A172 (cell line): ENCODE measurements around the gene DOP1B. TPM values are rescaled to one million over a fixed set of nuclear protein-coding genes. Genes with fewer than 3 reads are reported as not detected.

Experiments
- DNase-seq: peaks from one replicate; pipeline ENCODE4 v3.0.0-alpha.2; 2015; ENCODE audit warnings: low spot score
- total RNA-seq: library from RNA; depleted of rRNA; stranded (reverse); fragments of >200 nt; shearing (Covaris generic); gene quantifications from 2 replicates; pipeline ENCODE4 v1.2.3, GENCODE V29; 2014; rRNA removed

DOP1B gene
- total RNA-seq, 1 experiment from 2014 or later: 14.9 TPM

DNA sequence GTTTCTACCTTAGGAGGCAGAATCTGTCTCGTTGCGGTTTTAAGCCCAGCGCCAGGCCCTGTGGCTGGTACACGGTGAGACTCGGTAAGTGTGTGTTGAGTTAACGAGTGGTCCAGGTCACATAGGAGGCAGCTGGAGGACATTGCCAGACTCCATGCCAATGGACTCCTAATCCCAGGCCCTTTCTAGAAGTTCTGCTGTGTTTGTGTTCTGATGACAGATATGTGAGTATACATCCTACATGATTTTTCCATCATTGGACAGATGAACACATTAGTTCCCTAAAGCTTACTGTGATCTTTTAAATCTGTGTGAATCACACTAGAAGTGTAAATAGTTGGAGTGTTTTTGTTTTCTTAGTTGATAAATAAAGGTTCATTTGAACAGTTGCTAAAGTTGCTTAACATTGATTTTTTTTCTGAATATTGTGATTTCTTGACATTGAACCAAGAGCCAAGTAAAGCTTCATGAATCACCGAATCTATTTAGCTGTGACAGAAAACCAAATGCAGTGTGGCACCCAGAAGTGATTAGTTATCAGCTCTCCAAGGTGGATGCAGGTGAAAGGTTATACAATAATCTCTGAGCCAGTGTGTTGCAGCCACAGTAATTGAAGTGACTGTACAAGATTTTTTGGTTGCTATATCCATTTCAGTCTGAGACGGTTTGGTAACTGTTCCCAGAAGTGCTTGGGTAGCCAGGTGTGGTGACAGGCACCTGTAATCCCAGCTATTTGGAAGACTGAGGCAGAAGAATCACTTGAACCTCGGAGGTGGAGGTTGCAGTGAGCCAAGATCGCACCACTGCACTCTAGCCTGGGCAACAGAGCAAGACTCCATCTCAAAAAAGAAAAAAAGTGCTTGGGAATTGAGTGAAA, 46.3 kb downstream of the DOP1B start:
- no peak for DNase-seq

DNA sequence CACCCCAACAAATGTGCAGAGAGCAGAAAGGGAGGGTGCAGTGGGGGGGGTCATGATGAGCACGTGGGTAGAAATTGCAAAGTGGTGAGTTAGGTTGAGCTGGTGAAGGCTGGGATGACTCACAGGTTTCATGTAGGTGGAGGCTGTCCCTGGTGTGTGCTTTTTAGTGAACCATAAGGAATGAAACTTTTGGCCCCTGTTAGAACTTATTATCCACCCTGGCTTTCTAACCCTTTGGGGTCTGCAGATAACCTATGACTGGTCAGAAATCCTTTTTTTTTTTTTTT, 46.9 kb downstream of the DOP1B start:
- peak; percentile 94 for DNase-seq

DNA sequence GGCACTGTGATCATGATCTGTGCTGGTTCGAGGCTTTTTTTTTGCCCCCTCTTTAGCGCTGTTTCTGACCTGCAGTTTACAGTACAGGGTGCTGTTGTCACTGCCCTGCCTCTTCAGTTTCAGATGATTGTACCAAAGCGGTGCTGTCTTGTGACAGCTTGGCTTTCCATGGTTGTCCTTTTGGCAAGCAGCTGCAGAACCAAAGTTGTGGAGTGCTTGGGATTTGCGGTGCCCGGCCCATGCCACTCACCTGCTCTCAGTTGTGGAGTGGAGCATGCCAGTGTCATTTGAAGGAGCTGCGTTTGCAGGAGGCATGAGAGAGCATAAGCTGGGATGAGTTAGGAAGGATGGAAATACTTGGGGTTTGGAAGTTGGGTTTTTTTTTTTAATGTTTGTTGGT, 48.4 kb downstream of the DOP1B start:
- no peak for DNase-seq

DNA sequence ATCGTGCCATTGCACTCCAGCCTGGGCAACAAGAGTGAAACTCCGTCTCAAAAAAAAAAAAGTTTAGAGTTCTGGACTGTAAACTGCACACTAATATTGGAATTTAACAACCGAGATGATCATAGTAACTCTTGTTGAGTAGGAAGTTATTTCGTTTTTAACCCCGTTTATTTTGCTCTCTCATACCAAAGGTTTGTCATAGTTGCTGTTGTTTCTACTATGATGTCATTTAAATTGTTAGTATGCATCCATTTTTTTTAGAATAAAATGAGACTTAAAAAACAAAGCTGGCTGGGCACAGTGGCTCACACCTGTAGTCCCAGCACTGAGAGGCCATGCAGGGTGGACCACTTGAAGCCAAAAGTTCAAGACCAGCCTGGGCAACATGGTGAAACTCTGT, 49.3 kb downstream of the DOP1B start:
- DNase-seq: no peak

Other genes with a start within 250 kb of the DOP1B start
- 22.7 and 34.0 TPM in 2 replicates for gene SETD4, start 96.3 kb upstream of the DOP1B start, total RNA-seq
- 150 and 219 TPM in 2 replicates for gene CBR1, start 86.8 kb upstream of the DOP1B start, total RNA-seq
- gene CBR3, start 21.7 kb upstream of the DOP1B start, total RNA-seq: 28.5 and 31.7 TPM in 2 replicates
- gene MORC3, start 163.4 kb downstream of the DOP1B start, total RNA-seq: 43.0 and 49.1 TPM in 2 replicates
- 25.9 and 33.9 TPM in 2 replicates for gene CHAF1B, start 228.6 kb downstream of the DOP1B start, total RNA-seq